ENCODE results near the gene NCOA7. TPM values are rescaled to one million over a fixed set of nuclear protein-coding genes. Genes with fewer than 3 reads are reported as not detected.
A peak's percentile ranks its signal among the peaks of the same experiment; 100 is the strongest.

The NCOA7 gene
- 41.9 TPM for total RNA-seq

- DNase-seq (ENCODE audit: low spot score), result peak; percentile 82
Observed at GRCh38 chr6:125790358-125791150, at the start of gene NCOA7. TSS of gene NCOA7 (plus strand) at chr6:125790960. CDS start at chr6:125815355, 24,395 bp downstream.

- no peak for DNase-seq (ENCODE audit: low spot score)
Observed at GRCh38 chr6:125741336-125741735, 49.4 kb upstream of the NCOA7 start.

- no peak for DNase-seq (ENCODE audit: low spot score)
Observed at GRCh38 chr6:125742024-125742423, 48.7 kb upstream of the NCOA7 start.

- no peak for DNase-seq (ENCODE audit: low spot score)
Observed at GRCh38 chr6:125742464-125743120, 48.2 kb upstream of the NCOA7 start.

GRCh38 chr6:125743604-125744003 lies 47.2 kb upstream of the NCOA7 start:
- no peak for DNase-seq (ENCODE audit: low spot score)

GRCh38 chr6:125745281-125746018 lies 45.3 kb upstream of the NCOA7 start:
- no peak for DNase-seq (ENCODE audit: low spot score)

- no peak for DNase-seq (ENCODE audit: low spot score)
Observed at GRCh38 chr6:125746019-125746414, 44.7 kb upstream of the NCOA7 start.

- peak; percentile 33 for DNase-seq (ENCODE audit: low spot score)
Observed at GRCh38 chr6:125746731-125747588, 43.8 kb upstream of the NCOA7 start.

GRCh38 chr6:125747589-125748405 lies 43.0 kb upstream of the NCOA7 start:
- no peak for DNase-seq (ENCODE audit: low spot score)

GRCh38 chr6:125748406-125749172 lies 42.2 kb upstream of the NCOA7 start:
- no peak for DNase-seq (ENCODE audit: low spot score)

GRCh38 chr6:125749173-125749864 lies 41.4 kb upstream of the NCOA7 start, which contains the start of gene HEY2:
TSS of gene HEY2 (plus strand) at chr6:125749632. CDS start at chr6:125749777, 145 bp downstream.
- peak; percentile 89 for DNase-seq (ENCODE audit: low spot score)

- no peak for DNase-seq (ENCODE audit: low spot score)
Observed at GRCh38 chr6:125749865-125750691, 40.7 kb upstream of the NCOA7 start.

- DNase-seq (ENCODE audit: low spot score), result no peak
Observed at GRCh38 chr6:125750692-125751333, 39.9 kb upstream of the NCOA7 start.

- DNase-seq (ENCODE audit: low spot score), result no peak
Observed at GRCh38 chr6:125751334-125751916, 39.3 kb upstream of the NCOA7 start.

- no peak for DNase-seq (ENCODE audit: low spot score)
Observed at GRCh38 chr6:125752773-125753172, 38.0 kb upstream of the NCOA7 start.

- no peak for DNase-seq (ENCODE audit: low spot score)
Observed at GRCh38 chr6:125753218-125753936, 37.4 kb upstream of the NCOA7 start.

- no peak for DNase-seq (ENCODE audit: low spot score)
Observed at GRCh38 chr6:125753937-125754259, 36.9 kb upstream of the NCOA7 start.
